GM06990 (cell line): ENCODE measurements around the gene RAPGEF4.
"Not testable (repeated sequence)": the region's sequence is repeated elsewhere in the genome, so short reads cannot be mapped to it uniquely, and the experiment has no call there.

ENCODE experiments used
- DNase-seq: peaks from one replicate; pipeline ENCODE4 v3.0.0-alpha.2; 2011; ENCODE audit not compliant: insufficient read length; ENCODE audit errors: extremely low read depth
- H3K27me3 ChIP-seq: replicated peaks from 2 replicates; pipeline ENCODE4 v1.6.0; 2011; ENCODE audit warnings: low read length; ENCODE audit not compliant: control insufficient read depth, insufficient read depth
- H3K36me3 ChIP-seq: 2 replicates; pipeline ENCODE4 v1.5.1; 2011; ENCODE audit warnings: low read length; ENCODE audit not compliant: control insufficient read depth, insufficient read depth
- H3K4me3 ChIP-seq: replicated peaks from 2 replicates; pipeline ENCODE4 v1.5.1; 2011; ENCODE audit warnings: low read depth, mild to moderate bottlenecking, control low read depth, low read length
- TF ChIP-seq, protein P1 (sequence below): IDR thresholded peaks from 2 replicates; pipeline ENCODE4 v1.5.1; 2011; ENCODE audit warnings: low read length, control low read depth, mild to moderate bottlenecking, inconsistent platforms; ENCODE audit not compliant: insufficient read depth, poor library complexity, severe bottlenecking

The RAPGEF4 gene

DNA sequence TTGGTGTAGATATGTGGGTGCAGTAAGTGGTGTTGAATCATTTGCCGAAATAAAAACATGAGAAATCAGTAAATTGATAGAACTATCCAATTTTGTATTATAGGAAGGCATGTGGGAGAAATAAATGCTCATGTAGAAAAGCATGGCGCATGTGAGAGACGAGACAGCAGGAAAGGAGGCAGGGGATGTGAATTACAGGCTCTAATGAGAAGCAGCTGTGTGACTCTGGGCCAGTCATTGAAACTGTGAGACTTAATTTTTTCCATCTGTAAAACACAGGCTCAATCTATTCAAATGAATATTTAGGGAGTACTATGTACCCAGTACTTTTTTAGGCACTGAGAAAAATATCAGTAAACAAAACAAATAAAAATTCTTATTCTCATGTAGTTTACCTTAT is 297.4 kb downstream of the RAPGEF4 start:
- no peak for DNase-seq
- H3K27me3 ChIP-seq, result no peaks in the 10 kb centered on the region
- TF ChIP-seq, protein P1, sequence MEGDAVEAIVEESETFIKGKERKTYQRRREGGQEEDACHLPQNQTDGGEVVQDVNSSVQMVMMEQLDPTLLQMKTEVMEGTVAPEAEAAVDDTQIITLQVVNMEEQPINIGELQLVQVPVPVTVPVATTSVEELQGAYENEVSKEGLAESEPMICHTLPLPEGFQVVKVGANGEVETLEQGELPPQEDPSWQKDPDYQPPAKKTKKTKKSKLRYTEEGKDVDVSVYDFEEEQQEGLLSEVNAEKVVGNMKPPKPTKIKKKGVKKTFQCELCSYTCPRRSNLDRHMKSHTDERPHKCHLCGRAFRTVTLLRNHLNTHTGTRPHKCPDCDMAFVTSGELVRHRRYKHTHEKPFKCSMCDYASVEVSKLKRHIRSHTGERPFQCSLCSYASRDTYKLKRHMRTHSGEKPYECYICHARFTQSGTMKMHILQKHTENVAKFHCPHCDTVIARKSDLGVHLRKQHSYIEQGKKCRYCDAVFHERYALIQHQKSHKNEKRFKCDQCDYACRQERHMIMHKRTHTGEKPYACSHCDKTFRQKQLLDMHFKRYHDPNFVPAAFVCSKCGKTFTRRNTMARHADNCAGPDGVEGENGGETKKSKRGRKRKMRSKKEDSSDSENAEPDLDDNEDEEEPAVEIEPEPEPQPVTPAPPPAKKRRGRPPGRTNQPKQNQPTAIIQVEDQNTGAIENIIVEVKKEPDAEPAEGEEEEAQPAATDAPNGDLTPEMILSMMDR, result no peak
- H3K4me3 ChIP-seq, result no peak overlapping the region
- no peaks in the 10 kb centered on the region for H3K36me3 ChIP-seq

DNA sequence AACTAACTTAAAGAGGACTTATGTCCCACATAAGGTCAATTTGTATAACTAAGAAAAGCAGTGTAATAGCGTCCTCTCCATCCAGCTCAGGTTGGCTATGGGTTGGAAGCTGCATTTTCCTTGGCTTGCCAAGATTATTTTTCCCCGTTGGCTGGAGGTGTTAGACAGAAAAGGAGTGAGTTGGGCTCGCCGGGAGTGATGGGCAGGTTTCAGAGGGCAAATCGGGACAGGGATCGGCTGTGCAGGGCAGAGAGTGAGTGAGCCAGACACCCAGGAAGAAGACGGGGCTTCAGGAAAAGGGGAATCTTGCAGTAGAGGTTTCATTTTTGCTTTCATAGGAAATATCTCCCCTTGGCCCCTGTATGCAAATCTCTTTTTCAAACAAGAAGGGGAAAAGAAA is 298.5 kb downstream of the RAPGEF4 start:
- Histone ChIP-seq H3K27me3 (no peaks in the 10 kb centered on the region), H3K36me3 (no peaks in the 10 kb centered on the region), H3K4me3 (no peak overlapping the region)
- TF ChIP-seq, protein P1, result no peak
- DNase-seq, result no peak

DNA sequence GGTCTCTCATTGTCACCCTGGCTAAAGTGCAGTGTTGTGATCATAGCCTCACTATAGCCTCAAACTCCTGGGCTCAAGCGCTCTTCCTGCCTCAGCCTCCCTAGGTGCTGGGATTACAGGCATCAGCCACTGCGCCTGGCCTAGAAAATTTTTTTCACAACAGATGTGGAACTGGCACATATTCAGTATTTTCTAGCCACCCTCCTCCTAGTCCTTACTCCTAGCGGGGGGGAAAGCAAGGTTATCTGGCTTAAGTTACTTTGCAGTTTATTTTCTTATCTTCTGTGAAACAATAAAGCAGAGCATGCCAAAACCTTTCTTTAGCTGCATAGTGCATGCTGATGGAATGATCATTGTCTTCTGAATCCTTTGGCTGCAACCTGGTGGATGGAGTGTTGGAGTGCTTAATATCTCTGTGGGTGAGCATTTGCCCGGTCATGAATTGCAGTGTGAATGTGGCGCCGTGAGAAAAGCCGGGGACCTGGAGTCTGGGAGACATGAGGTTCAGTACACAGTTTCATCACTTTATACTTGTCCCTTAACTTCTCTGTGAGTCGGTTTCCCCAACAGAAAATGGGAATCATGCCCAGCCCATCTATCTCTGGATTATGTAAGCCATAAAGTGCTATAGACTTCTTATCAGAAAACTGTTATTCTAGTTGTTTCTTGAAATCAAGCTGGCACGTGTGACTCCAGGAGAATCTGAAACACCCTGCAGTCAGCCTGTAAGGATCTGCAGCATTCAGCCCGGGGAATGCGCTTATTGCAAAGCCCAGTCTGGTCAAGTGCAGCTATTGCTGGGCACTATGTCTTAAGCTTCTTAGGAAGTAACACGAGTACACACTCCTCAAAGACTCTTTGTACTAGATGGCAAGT is 301.8 kb downstream of the RAPGEF4 start:
- DNase-seq, result no peak
- H3K27me3 ChIP-seq, result no peaks in the 10 kb centered on the region
- H3K36me3 ChIP-seq, result no peaks in the 10 kb centered on the region
- TF ChIP-seq, protein P1, result no peak
- H3K4me3 ChIP-seq, result no peak overlapping the region

DNA sequence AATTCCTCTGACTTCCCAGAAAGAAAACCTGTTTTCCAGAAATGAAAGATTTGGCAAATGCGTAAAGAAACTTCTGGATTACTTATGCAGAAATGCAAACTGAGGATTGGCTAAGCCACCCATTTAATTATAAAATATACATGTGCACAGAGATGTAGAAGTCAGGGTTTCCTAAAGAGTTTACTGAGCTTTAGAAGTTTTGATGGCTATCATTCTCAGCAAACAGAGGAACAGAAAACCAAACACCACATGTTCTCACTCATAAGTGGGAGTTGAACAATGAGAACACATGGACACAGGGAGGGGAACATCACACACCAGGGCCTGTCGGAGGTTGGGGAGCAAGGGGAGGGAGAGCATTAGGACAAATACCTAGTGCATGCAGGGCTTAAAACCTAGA is 302.6 kb downstream of the RAPGEF4 start:
- DNase-seq, H3K36me3 ChIP-seq, H3K4me3 ChIP-seq, H3K27me3 ChIP-seq: not testable (repeated sequence)

DNA sequence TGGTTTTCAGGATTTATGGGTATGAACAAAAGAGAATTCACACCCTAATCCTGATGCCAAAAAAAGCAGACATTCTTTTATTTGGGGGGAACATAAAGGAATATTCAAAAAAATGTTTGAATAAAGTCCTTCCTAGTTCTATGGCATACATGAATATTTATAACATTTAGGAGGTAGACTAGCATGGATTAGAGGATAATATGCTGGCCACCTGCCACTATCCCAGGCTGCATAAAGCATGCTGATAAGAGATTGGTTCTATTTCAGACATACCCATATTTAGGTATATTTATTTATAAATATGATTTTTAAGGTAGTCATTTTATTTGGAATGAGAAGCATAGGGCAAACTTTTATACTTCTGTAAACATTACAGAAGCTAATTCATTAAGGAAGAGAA is 305.1 kb downstream of the RAPGEF4 start:
- Histone ChIP-seq H3K36me3 (no peaks in the 10 kb centered on the region), H3K27me3 (no peaks in the 10 kb centered on the region), H3K4me3 (no peak overlapping the region)
- TF ChIP-seq, protein P1, result no peak
- DNase-seq, result no peak

DNA sequence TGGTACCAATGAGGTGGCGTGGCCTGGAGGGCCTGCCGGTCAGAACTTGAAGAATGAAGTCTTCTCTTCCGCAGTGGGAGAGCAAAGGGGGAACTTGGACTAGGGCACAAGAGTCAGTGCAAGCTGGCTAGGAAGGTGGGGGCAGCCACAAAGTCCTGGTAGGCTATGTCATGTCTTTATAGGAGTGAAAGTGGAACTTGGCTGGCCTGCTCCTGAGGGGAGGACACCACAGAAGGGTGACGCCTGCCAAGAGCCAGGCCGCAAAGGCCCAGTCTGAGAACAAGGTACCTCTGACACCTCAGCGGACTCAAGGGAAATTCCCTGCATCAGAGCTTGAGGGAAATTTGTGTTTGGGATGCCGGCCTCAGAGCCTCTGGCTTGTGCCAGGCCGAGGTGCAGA is 307.8 kb downstream of the RAPGEF4 start:
- Histone ChIP-seq H3K4me3 (no peak overlapping the region), H3K27me3 (no peaks in the 10 kb centered on the region), H3K36me3 (no peaks in the 10 kb centered on the region)
- DNase-seq, result no peak
- TF ChIP-seq, protein P1, result no peak
